HepG2 (cell line): ENCODE measurements around the gene PIK3IP1. TPM values are rescaled to one million over a fixed set of nuclear protein-coding genes. Genes with fewer than 3 reads are reported as not detected.

Source experiments
- ATAC-seq: fragments of 200-7000 bp; cut with Tn5 transposase; 3 replicates; pipeline ENCODE4 v1.9.1; 2020; ENCODE audit warnings: mild to moderate bottlenecking, moderate library complexity
- BruUV-seq: library from RNA; stranded (reverse); fragments of 400-500 nt; replicated peaks from 2 replicates; lab custom pipeline; 2021; lab: Mats Ljungman, UMichigan
- CTCF ChIA-PET: fragments of 300-600 bp; formaldehyde crosslinking; extraction: SDS; loops from one replicate; lab custom pipeline; 2021; ENCODE audit warnings: low total read pairs, inconsistent platforms, low intra/inter-chr PET ratio; lab: Yijun Ruan, JAX
- POLR2A ChIA-PET: fragments of 350-600 bp; sonication (Branson Sonifier 250); formaldehyde crosslinking; loops from one replicate; lab custom pipeline; 2020; ENCODE audit warnings: antibody characterized with exemption, inconsistent platforms; lab: Yijun Ruan, JAX
- DNase-seq: peaks from one replicate; pipeline ENCODE4 v3.0.0-alpha.2; 2015; ENCODE audit warnings: low spot score
- FAIRE-seq: peaks from 3 replicates; lab custom pipeline; 2011; peaks lifted over from hg19 to GRCh38; lab: Jason Lieb, UNC
- H2AFZ ChIP-seq: one replicate; pipeline ENCODE4 v1.6.1; 2011; ENCODE audit warnings: low read length, inconsistent platforms
- H3K27ac ChIP-seq: fragments of 300-600 bp; 3 replicates; pipeline ENCODE4 v1.8.0; 2011; ENCODE audit warnings: mixed run types, mild to moderate bottlenecking, mixed read lengths, low read length, inconsistent platforms; ENCODE audit not compliant: insufficient read depth; ENCODE audit errors: extremely low read length
- H3K27me3 ChIP-seq, 2 experiments: fragments of 200-600 bp in 1 of 2; 2 replicates in 1 of 2; 3 replicates in 1 of 2; pipeline versions ENCODE4 v1.6.0 to v1.8.0; 2011; ENCODE audit warnings: low read length in 2 of 2, mild to moderate bottlenecking in 2 of 2, moderate library complexity in 2 of 2, inconsistent platforms in 1 of 2; ENCODE audit not compliant: insufficient read depth in 2 of 2, control insufficient read depth in 1 of 2
- H3K36me3 ChIP-seq, 2 experiments: fragments of 200-600 bp in 1 of 2; replicated peaks in 1 of 2; 2 replicates in 1 of 2; 3 replicates in 1 of 2; pipeline versions ENCODE4 v1.5.1 to v1.8.0; 2011; ENCODE audit warnings: low read length in 2 of 2, inconsistent platforms in 1 of 2; ENCODE audit not compliant: insufficient read depth in 2 of 2, control insufficient read depth in 1 of 2
- H3K4me1 ChIP-seq: 2 replicates; pipeline ENCODE4 v1.5.1; 2012; ENCODE audit warnings: low read length, inconsistent platforms; ENCODE audit not compliant: insufficient read depth
- H3K4me2 ChIP-seq: 2 replicates; pipeline ENCODE4 v1.6.0; 2011; ENCODE audit warnings: low read depth, low read length, inconsistent platforms
- H3K4me3 ChIP-seq, 3 experiments: fragments of 200-600 bp in 1 of 3; sonication (generic), shearing (Covaris generic) in 1 of 3; replicated peaks in 1 of 3; 2 replicates each; pipeline ENCODE4 v1.5.1; 2011 to 2016; ENCODE audit warnings: low read length in 3 of 3, inconsistent platforms in 2 of 3, low read depth in 2 of 3, mild to moderate bottlenecking in 2 of 3, control low read depth in 1 of 3, mixed read lengths in 1 of 3; ENCODE audit not compliant: insufficient read depth in 1 of 3
- H3K79me2 ChIP-seq: one replicate; pipeline ENCODE4 v1.6.1; 2011; ENCODE audit warnings: low read length, inconsistent platforms; ENCODE audit not compliant: insufficient read depth
- H3K9ac ChIP-seq: 2 replicates; pipeline ENCODE4 v1.6.0; 2011; ENCODE audit warnings: mild to moderate bottlenecking, low read depth, low read length, inconsistent platforms; ENCODE audit not compliant: insufficient read depth
- H3K9me3 ChIP-seq: 2 replicates; pipeline ENCODE4 v1.5.1; 2012; ENCODE audit warnings: mild to moderate bottlenecking, low read length
- H4K20me1 ChIP-seq: 2 replicates; pipeline ENCODE4 v1.6.0; 2011; ENCODE audit warnings: inconsistent platforms, mild to moderate bottlenecking, low read length, moderate library complexity; ENCODE audit not compliant: insufficient read depth
- ARHGAP35 ChIP-seq: sonication (generic); formaldehyde crosslinking; IDR thresholded peaks from 2 replicates; pipeline ENCODE4 v1.9.0; 2022; ENCODE audit warnings: mild to moderate bottlenecking, inconsistent platforms, moderate library complexity, missing genetic modification reagents, borderline replicate concordance
- CBX2 ChIP-seq, 2 experiments: fragments of 200-600 bp in 1 of 2; sonication (generic); formaldehyde crosslinking in 1 of 2; IDR thresholded peaks; 2 replicates each; pipeline versions ENCODE4 v1.7.0 to v1.8.1; 2018 to 2022; ENCODE audit warnings: low read depth in 2 of 2, low read length in 1 of 2, mild to moderate bottlenecking in 1 of 2, missing genetic modification reagents in 1 of 2
- HDAC2 ChIP-seq: sonication (generic); formaldehyde crosslinking; IDR thresholded peaks from 2 replicates; pipeline ENCODE4 v1.4.0; 2020; ENCODE audit warnings: missing genetic modification reagents
- HNF4G ChIP-seq, 2 experiments: sonication (generic) in 1 of 2; formaldehyde crosslinking in 1 of 2; IDR thresholded peaks; 2 replicates each; pipeline versions ENCODE4 v1.4.0 to v1.6.1; 2011 to 2020; ENCODE audit warnings: borderline replicate concordance in 2 of 2, low read depth in 2 of 2, mild to moderate bottlenecking in 2 of 2, low read length in 1 of 2, missing genetic modification reagents in 1 of 2, moderate library complexity in 1 of 2
- KDM5B ChIP-seq: sonication (generic); formaldehyde crosslinking; IDR thresholded peaks from 2 replicates; pipeline ENCODE4 v1.4.0; 2020; ENCODE audit warnings: missing genetic modification reagents, mild to moderate bottlenecking, borderline replicate concordance
- ZIK1 ChIP-seq: sonication (generic); formaldehyde crosslinking; IDR thresholded peaks from 2 replicates; pipeline ENCODE4 v1.5.0; 2020; ENCODE audit warnings: mild to moderate bottlenecking, low read depth, missing genetic modification reagents, borderline replicate concordance
- ZNF138 ChIP-seq: sonication (generic); formaldehyde crosslinking; IDR thresholded peaks from 2 replicates; pipeline ENCODE4 v1.5.0; 2020; ENCODE audit warnings: mild to moderate bottlenecking, low read depth, missing genetic modification reagents
- ZNF143 ChIP-seq: sonication (generic); formaldehyde crosslinking; IDR thresholded peaks from 2 replicates; pipeline ENCODE4 v1.4.0; 2020; ENCODE audit warnings: missing genetic modification reagents
- ZNF232 ChIP-seq: sonication (generic); formaldehyde crosslinking; IDR thresholded peaks from 2 replicates; pipeline ENCODE4 v1.4.0; 2020; ENCODE audit warnings: missing genetic modification reagents, borderline replicate concordance
- ZNF281 ChIP-seq: sonication (generic); formaldehyde crosslinking; IDR thresholded peaks from 2 replicates; pipeline ENCODE4 v1.4.0; 2020; ENCODE audit warnings: missing genetic modification reagents, borderline replicate concordance
- ZNF646 ChIP-seq: sonication (generic); formaldehyde crosslinking; IDR thresholded peaks from 2 replicates; pipeline ENCODE4 v1.9.0; 2021; ENCODE audit warnings: mild to moderate bottlenecking, missing genetic modification reagents
- ZNF652 ChIP-seq: IDR thresholded peaks from 2 replicates; pipeline ENCODE4 v1.6.1; 2016; ENCODE audit warnings: low read depth, borderline replicate concordance
- ZNF891 ChIP-seq: sonication (generic); formaldehyde crosslinking; IDR thresholded peaks from 2 replicates; pipeline ENCODE4 v1.5.0; 2020; ENCODE audit warnings: mild to moderate bottlenecking, missing genetic modification reagents
- WGBS: methylation state at CpG from one replicate; pipeline ENCODE4 v1.1.6; 2017; ENCODE audit warnings: low lambda C conversion rate; 5-methylcytosine and 5-hydroxymethylcytosine counted together
- in situ Hi-C: cut with HindIII; loops from 2 replicates; pipeline ENCODE4 v1.10.0; 2017; ENCODE audit warnings: low pct_unique_long_range_greater_than_20kb; ENCODE audit not compliant: extremely low pct_ligation_motif_present
- intact Hi-C: fragments of 100-400 bp; cut with micrococcal nuclease; formaldehyde crosslinking; loops from one replicate; pipeline ENCODE4 v1.10.0; 2022; ENCODE audit not compliant: unreplicated experiment
- polyA plus RNA-seq, 8 experiments: library from polyadenylated mRNA; depleted of rRNA in 3 of 8; stranded (reverse) in 7 of 8; unstranded in 1 of 8; fragments of >200 nt; fragmentation: Illumina TruSeq in 4 of 8; extraction: Trizol in 4 of 8; gene quantifications; 2 replicates each; pipeline versions ENCODE4 v1.2.1 to v1.2.3, GENCODE V29; 2011 to 2016; ENCODE audit warnings: low read depth in 4 of 8, missing spikeins in 1 of 8, mixed read lengths in 1 of 8; ENCODE audit not compliant: insufficient read depth in 1 of 8
- total RNA-seq, 5 experiments: library from RNA; depleted of rRNA; stranded (reverse); fragments of >200 nt; fragmentation: Illumina TruSeq; extraction: Trizol; gene quantifications; 2 replicates each; pipeline ENCODE4 v1.2.3, GENCODE V29; 2016; ENCODE audit warnings: low read depth in 1 of 5

The PIK3IP1 gene
- total and polyA plus RNA-seq, 2 of the 13 experiments (the other 11 are each of a cell fraction or from before 2014, with no cell fraction given) = 1.3 to 2.5 TPM

- no peak overlapping the region for H2AFZ ChIP-seq
- ChIA-PET POLR2A (interaction anchor here (0.8 to 2.6 kb wide), 7 partner anchors 8 to 60 kb away, joined by 3 to 17 read pairs (median 5); partner anchors contain the start of genes DRG1 and PATZ1), CTCF (no interaction called here)
- TSS peak; percentile 50 for BruUV-seq
- H3K4me2 ChIP-seq = peak overlapping the region; percentile 97
- H3K79me2 ChIP-seq = peaks cover 82% of the 10 kb centered on the region
- no peaks in the 10 kb centered on the region for H3K27me3 ChIP-seq
- H4K20me1 ChIP-seq = peaks cover 85% of the 10 kb centered on the region
- H3K9me3 ChIP-seq = no peaks in the 10 kb centered on the region
- ATAC-seq (peak; percentile 74), FAIRE-seq (peak; percentile 82), DNase-seq (peak; percentile 89)
- intact Hi-C loops = no loop called here
- in situ Hi-C loops = no loop called here
- peak overlapping the region; percentile 64 for H3K9ac ChIP-seq
- WGBS = 6% methylated on average over 6 of the region's 6 CpGs
- peak overlapping the region; percentile 9 to 85 (median 18); a peak in 5 of 6 replicates for H3K4me3 ChIP-seq
- peak overlapping the region; percentile 75 for H3K27ac ChIP-seq
- peaks cover 78% of the 10 kb centered on the region for H3K4me1 ChIP-seq
- H3K36me3 ChIP-seq = peaks cover 25 to 64% of the 10 kb centered on the region in 2 experiments
- TF ChIP-seq ZNF646 (CRISPR knock-in tag) (peak; percentile 79; the same call in 1 of the 2 replicates), ZNF891 (no peak), ZNF232 (0 out of 2 replicates have a peak, but pooled peaks have one; percentile 27), ZNF143 (0 out of 2 replicates have a peak, but pooled peaks have one; percentile 11), ZNF281 (CRISPR knock-in tag) (peak; percentile 16; the same call in 1 of the 2 replicates), HDAC2 (CRISPR knock-in tag) (peak; percentile 63; the same call in 1 of the 2 replicates), ARHGAP35 (CRISPR knock-in tag) (no peak), CBX2 (IDR thresholded peaks at IDR 0.05; ENCODE audit: low read depth, low read length) (no peak), CBX2 (CRISPR knock-in tag; IDR thresholded peaks at IDR 0.05; ENCODE audit: low read depth) (no peak), ZIK1 (CRISPR knock-in tag) (no peak), HNF4G (IDR thresholded peaks at IDR 0.05; ENCODE audit: borderline replicate concordance, low read depth, low read length) (peak; percentile 90), HNF4G (CRISPR knock-in tag; IDR thresholded peaks at IDR 0.05; ENCODE audit: borderline replicate concordance, low read depth) (peak; percentile 80; the same call in 1 of the 2 replicates), KDM5B (no peak), ZNF138 (CRISPR knock-in tag) (no peak), ZNF652 (CRISPR knock-in tag) (no peak)
Observed at GRCh38 chr22:31339148-31339832, 47.0 kb upstream of the PIK3IP1 start.
